Tibial nerve (tissue), 4 donors: ENCODE data around the gene PI16. TPM values are rescaled to one million over a fixed set of nuclear protein-coding genes. Genes with fewer than 3 reads are reported as not detected.
A peak's percentile ranks its signal among the peaks of the same experiment; 100 is the strongest.
"Not testable (repeated sequence)": the region's sequence is repeated elsewhere in the genome, so short reads cannot be mapped to it uniquely, and the experiment has no call there.

Source experiments
- DNase-seq, 2 donors: peaks; one replicate each; pipeline ENCODE4 v3.0.0-alpha.2; 2019; ENCODE audit warnings: low spot score in 2 of 2
- H3K27ac ChIP-seq, 4 donors: fragments of 200-600 bp; sonication (generic) in 3 of 4; one replicate each; pipeline ENCODE4 v1.5.1; 2017 to 2019; ENCODE audit warnings: mild to moderate bottlenecking in 1 of 4
- H3K27me3 ChIP-seq, 2 donors: fragments of 200-600 bp; sonication (generic) in 1 of 2; one replicate each; pipeline versions ENCODE4 v1.5.1 to v1.6.0; 2017 to 2019
- H3K36me3 ChIP-seq, 3 donors: fragments of 200-600 bp; sonication (generic); one replicate each; pipeline ENCODE4 v1.5.1; 2018 to 2019
- H3K4me1 ChIP-seq, 4 donors: fragments of 200-600 bp; sonication (generic) in 3 of 4; one replicate each; pipeline ENCODE4 v1.5.1; 2017 to 2019
- H3K4me3 ChIP-seq, 4 donors: fragments of 200-600 bp; sonication (generic) in 3 of 4; one replicate each; pipeline ENCODE4 v1.5.1; 2017 to 2019; ENCODE audit warnings: mild to moderate bottlenecking in 1 of 4, moderate library complexity in 1 of 4
- H3K9me3 ChIP-seq, 4 donors: fragments of 200-600 bp; sonication (generic) in 3 of 4; one replicate each; pipeline ENCODE4 v1.5.1; 2017 to 2019
- CTCF ChIP-seq, 5 experiments: fragments of 200-600 bp in 3 of 5; fragments of 450-650 bp in 2 of 5; sonication (generic) in 3 of 5; IDR thresholded peaks; one replicate each; pipeline ENCODE4 v1.5.1; 2016 to 2019; ENCODE audit warnings: antibody characterized with exemption in 5 of 5, mild to moderate bottlenecking in 3 of 5, moderate library complexity in 2 of 5
- EP300 ChIP-seq, 2 donors: sonication (generic); formaldehyde crosslinking; IDR thresholded peaks; one replicate each; pipeline ENCODE4 v1.6.1; 2017; ENCODE audit warnings: antibody characterized with exemption in 2 of 2, mild to moderate bottlenecking in 1 of 2
- POLR2A ChIP-seq, 2 donors: fragments of 450-650 bp; IDR thresholded peaks; one replicate each; pipeline ENCODE4 v1.6.1; 2017; ENCODE audit warnings: antibody characterized with exemption in 2 of 2, mild to moderate bottlenecking in 2 of 2, moderate library complexity in 2 of 2
- WGBS, 2 donors: methylation state at CpG; one replicate each; pipeline ENCODE4 v1.1.5; 2018; 5-methylcytosine and 5-hydroxymethylcytosine counted together
- total RNA-seq, 4 donors: library from RNA; depleted of rRNA; stranded (reverse); fragments of >200 nt; gene quantifications; one replicate each; pipeline ENCODE4 v1.1.0, GENCODE V29; 2016

Gene PI16
- total RNA-seq, 4 donors from 2014 or later: 17.4 to 70.2 (median 46.2) TPM

- H3K27ac ChIP-seq: peak overlapping the region; percentile 91 to 98 (median 98)
- H3K9me3 ChIP-seq: no peaks in the 10 kb centered on the region
- H3K4me3 ChIP-seq: peak overlapping the region; percentile 90 to 100 (median 93)
- DNase-seq: peak in 1 of 2 donors; percentile 40
- no peaks in the 10 kb centered on the region for H3K27me3 ChIP-seq
- H3K36me3 ChIP-seq: peaks cover 0 to 11% (median 0%) of the 10 kb centered on the region in 3 donors
- TF ChIP-seq EP300 (IDR thresholded peaks at IDR 0.05): no peak
- no peak for TF ChIP-seq POLR2A (IDR thresholded peaks at IDR 0.05)
- TF ChIP-seq CTCF (IDR thresholded peaks at IDR 0.05): no peak
- H3K4me1 ChIP-seq: peaks cover 0 to 58% (median 27%) of the 10 kb centered on the region in 4 donors
- 1% methylated on average over 15 of the region's 15 CpGs for WGBS, 2 donors
Measured at GRCh38 chr6:36985417-36985807, 30.9 kb downstream of the PI16 start.

- peak; percentile 82 for DNase-seq
- peak within 1 kb of the TSS; percentile 91 to 98 (median 98) for H3K27ac ChIP-seq
- peak in 1 of 2 donors; percentile 90 for TF ChIP-seq EP300 (IDR thresholded peaks at IDR 0.05)
- peak in 2 of 5 experiments; percentile 55 to 62 for TF ChIP-seq CTCF (IDR thresholded peaks at IDR 0.05)
- peak; percentile 86 to 96 for TF ChIP-seq POLR2A (IDR thresholded peaks at IDR 0.05)
- no peaks in the 10 kb centered on the region for H3K9me3 ChIP-seq
- H3K27me3 ChIP-seq: no peaks in the 10 kb centered on the region
- H3K4me3 ChIP-seq: peak within 1 kb of the TSS; percentile 90 to 100 (median 93)
- peaks cover 0 to 4% (median 0%) of the 10 kb centered on the region in 3 donors for H3K36me3 ChIP-seq
- peaks cover 0 to 52% (median 25%) of the 10 kb centered on the region in 4 donors for H3K4me1 ChIP-seq
- 0 to 2% methylated on average over 35 to 48 of the region's 101 CpGs for WGBS, 2 donors
Measured at GRCh38 chr6:36985808-36986703, 31.5 kb downstream of the PI16 start, which contains the start of gene MTCH1. Gene MTCH1, minus strand, starts transcription at chr6:36986196. Its CDS starts 23 bp downstream, at chr6:36986173.

- Histone ChIP-seq H3K27ac (peak overlapping the region; percentile 91 to 98 (median 98)), H3K9me3 (no peaks in the 10 kb centered on the region), H3K27me3 (no peaks in the 10 kb centered on the region), H3K36me3 (no peaks in the 10 kb centered on the region), H3K4me3 (peak overlapping the region; percentile 38 to 100 (median 93)), H3K4me1 (peaks cover 0 to 46% (median 25%) of the 10 kb centered on the region in 4 donors)
- DNase-seq: no peak
- 0 to 5% methylated on average over 7 to 8 of the region's 8 CpGs for WGBS, 2 donors
- TF ChIP-seq CTCF (IDR thresholded peaks at IDR 0.05) (no peak), POLR2A (IDR thresholded peaks at IDR 0.05) (no peak), EP300 (IDR thresholded peaks at IDR 0.05) (no peak)
Measured at GRCh38 chr6:36986704-36987047, 32.1 kb downstream of the PI16 start.

GRCh38 chr6:36989264-36989663, 34.7 kb downstream of the PI16 start:
- H3K9me3 ChIP-seq: no peaks in the 10 kb centered on the region
- DNase-seq: no peak
- H3K27me3 ChIP-seq: no peaks in the 10 kb centered on the region
- H3K4me3 ChIP-seq: no peak overlapping the region
- TF ChIP-seq POLR2A (IDR thresholded peaks at IDR 0.05): no peak
- TF ChIP-seq EP300 (IDR thresholded peaks at IDR 0.05): no peak
- TF ChIP-seq CTCF (IDR thresholded peaks at IDR 0.05): no peak
- H3K4me1 ChIP-seq: peaks cover 0 to 20% (median 15%) of the 10 kb centered on the region in 4 donors
- H3K27ac ChIP-seq: no peak overlapping the region
- no peaks in the 10 kb centered on the region for H3K36me3 ChIP-seq
- 83 to 84% methylated on average over 6 of the region's 6 CpGs for WGBS, 2 donors

- H3K9me3 ChIP-seq, H3K4me3 ChIP-seq, DNase-seq, H3K36me3 ChIP-seq, H3K27ac ChIP-seq, H3K27me3 ChIP-seq: not testable (repeated sequence)
- peaks cover 0 to 14% (median 9%) of the 10 kb centered on the region in 4 donors for H3K4me1 ChIP-seq
- 85 to 90% methylated on average over 2 of the region's 2 CpGs for WGBS, 2 donors
Measured at GRCh38 chr6:36990401-36990800, 35.9 kb downstream of the PI16 start.
